HepG2 (cell line): ENCODE data around the gene CPED1. TPM values are rescaled to one million over a fixed set of nuclear protein-coding genes. Genes with fewer than 3 reads are reported as not detected.
"Not testable (repeated sequence)": the region's sequence is repeated elsewhere in the genome, so short reads cannot be mapped to it uniquely, and the experiment has no call there.

Source experiments
- ATAC-seq: fragments of 200-7000 bp; cut with Tn5 transposase; 3 replicates; pipeline ENCODE4 v1.9.1; 2020; ENCODE audit warnings: mild to moderate bottlenecking, moderate library complexity
- BruUV-seq: library from RNA; stranded (reverse); fragments of 400-500 nt; replicated peaks from 2 replicates; lab custom pipeline; 2021; lab: Mats Ljungman, UMichigan
- CTCF ChIA-PET: fragments of 300-600 bp; formaldehyde crosslinking; extraction: SDS; loops from one replicate; lab custom pipeline; 2021; ENCODE audit warnings: low total read pairs, inconsistent platforms, low intra/inter-chr PET ratio; lab: Yijun Ruan, JAX
- POLR2A ChIA-PET: fragments of 350-600 bp; sonication (Branson Sonifier 250); formaldehyde crosslinking; loops from one replicate; lab custom pipeline; 2020; ENCODE audit warnings: antibody characterized with exemption, inconsistent platforms; lab: Yijun Ruan, JAX
- DNase-seq: peaks from one replicate; pipeline ENCODE4 v3.0.0-alpha.2; 2015; ENCODE audit warnings: low spot score
- FAIRE-seq: peaks from 3 replicates; lab custom pipeline; 2011; peaks lifted over from hg19 to GRCh38; lab: Jason Lieb, UNC
- H2AFZ ChIP-seq: one replicate; pipeline ENCODE4 v1.6.1; 2011; ENCODE audit warnings: low read length, inconsistent platforms
- H3K27ac ChIP-seq: fragments of 300-600 bp; 3 replicates; pipeline ENCODE4 v1.8.0; 2011; ENCODE audit warnings: mixed run types, mild to moderate bottlenecking, mixed read lengths, low read length, inconsistent platforms; ENCODE audit not compliant: insufficient read depth; ENCODE audit errors: extremely low read length
- H3K27me3 ChIP-seq, 2 experiments: fragments of 200-600 bp in 1 of 2; 2 replicates in 1 of 2; 3 replicates in 1 of 2; pipeline versions ENCODE4 v1.6.0 to v1.8.0; 2011; ENCODE audit warnings: low read length in 2 of 2, mild to moderate bottlenecking in 2 of 2, moderate library complexity in 2 of 2, inconsistent platforms in 1 of 2; ENCODE audit not compliant: insufficient read depth in 2 of 2, control insufficient read depth in 1 of 2
- H3K36me3 ChIP-seq, 2 experiments: fragments of 200-600 bp in 1 of 2; replicated peaks in 1 of 2; 2 replicates in 1 of 2; 3 replicates in 1 of 2; pipeline versions ENCODE4 v1.5.1 to v1.8.0; 2011; ENCODE audit warnings: low read length in 2 of 2, inconsistent platforms in 1 of 2; ENCODE audit not compliant: insufficient read depth in 2 of 2, control insufficient read depth in 1 of 2
- H3K4me1 ChIP-seq: 2 replicates; pipeline ENCODE4 v1.5.1; 2012; ENCODE audit warnings: low read length, inconsistent platforms; ENCODE audit not compliant: insufficient read depth
- H3K4me2 ChIP-seq: 2 replicates; pipeline ENCODE4 v1.6.0; 2011; ENCODE audit warnings: low read depth, low read length, inconsistent platforms
- H3K4me3 ChIP-seq, 3 experiments: fragments of 200-600 bp in 1 of 3; sonication (generic), shearing (Covaris generic) in 1 of 3; replicated peaks in 1 of 3; 2 replicates each; pipeline ENCODE4 v1.5.1; 2011 to 2016; ENCODE audit warnings: low read length in 3 of 3, inconsistent platforms in 2 of 3, low read depth in 2 of 3, mild to moderate bottlenecking in 2 of 3, control low read depth in 1 of 3, mixed read lengths in 1 of 3; ENCODE audit not compliant: insufficient read depth in 1 of 3
- H3K79me2 ChIP-seq: one replicate; pipeline ENCODE4 v1.6.1; 2011; ENCODE audit warnings: low read length, inconsistent platforms; ENCODE audit not compliant: insufficient read depth
- H3K9ac ChIP-seq: 2 replicates; pipeline ENCODE4 v1.6.0; 2011; ENCODE audit warnings: mild to moderate bottlenecking, low read depth, low read length, inconsistent platforms; ENCODE audit not compliant: insufficient read depth
- H3K9me3 ChIP-seq: 2 replicates; pipeline ENCODE4 v1.5.1; 2012; ENCODE audit warnings: mild to moderate bottlenecking, low read length
- H4K20me1 ChIP-seq: 2 replicates; pipeline ENCODE4 v1.6.0; 2011; ENCODE audit warnings: inconsistent platforms, mild to moderate bottlenecking, low read length, moderate library complexity; ENCODE audit not compliant: insufficient read depth
- CAMTA2 ChIP-seq: sonication (generic); formaldehyde crosslinking; IDR thresholded peaks from 2 replicates; pipeline ENCODE4 v1.4.0; 2020; ENCODE audit warnings: mild to moderate bottlenecking, missing genetic modification reagents, borderline replicate concordance
- CENPT ChIP-seq: sonication (generic); formaldehyde crosslinking; IDR thresholded peaks from 2 replicates; pipeline ENCODE4 v1.8.0; 2022; ENCODE audit warnings: low read depth, mild to moderate bottlenecking, moderate library complexity, missing genetic modification reagents
- FOXM1 ChIP-seq: sonication (generic); formaldehyde crosslinking; IDR thresholded peaks from 2 replicates; pipeline ENCODE4 v1.5.0; 2020; ENCODE audit warnings: missing genetic modification reagents
- MEIS2 ChIP-seq: sonication (generic); formaldehyde crosslinking; IDR thresholded peaks from 2 replicates; pipeline ENCODE4 v1.9.0; 2021; ENCODE audit warnings: mild to moderate bottlenecking, missing genetic modification reagents
- PAWR ChIP-seq: sonication (generic); formaldehyde crosslinking; IDR thresholded peaks from 2 replicates; pipeline ENCODE4 v1.4.0; 2020; ENCODE audit warnings: missing genetic modification reagents, mild to moderate bottlenecking, borderline replicate concordance
- TRIM22 ChIP-seq: fragments of 450-650 bp; IDR thresholded peaks from 2 replicates; pipeline ENCODE4 v1.6.1; 2017
- ZC3H4 ChIP-seq: sonication (generic); formaldehyde crosslinking; IDR thresholded peaks from 2 replicates; pipeline ENCODE4 v1.4.0; 2020; ENCODE audit warnings: missing genetic modification reagents, borderline replicate concordance
- ZNF180 ChIP-seq: sonication (generic); formaldehyde crosslinking; IDR thresholded peaks from 2 replicates; pipeline ENCODE4 v1.4.0; 2020; ENCODE audit warnings: low read depth, missing genetic modification reagents, borderline replicate concordance
- ZNF225 ChIP-seq: sonication (generic); formaldehyde crosslinking; IDR thresholded peaks from 2 replicates; pipeline ENCODE4 v1.4.0; 2020; ENCODE audit warnings: mild to moderate bottlenecking, missing genetic modification reagents
- ZNF83 ChIP-seq: sonication (generic); formaldehyde crosslinking; IDR thresholded peaks from 2 replicates; pipeline ENCODE4 v1.4.0; 2020; ENCODE audit warnings: missing genetic modification reagents, mild to moderate bottlenecking, borderline replicate concordance
- ZSCAN30 ChIP-seq: sonication (generic); formaldehyde crosslinking; IDR thresholded peaks from 2 replicates; pipeline ENCODE4 v1.5.0; 2020; ENCODE audit warnings: mild to moderate bottlenecking, missing genetic modification reagents
- ZSCAN9 ChIP-seq: IDR thresholded peaks from 2 replicates; pipeline ENCODE4 v1.6.1; 2016; ENCODE audit warnings: borderline replicate concordance
- WGBS: methylation state at CpG from one replicate; pipeline ENCODE4 v1.1.6; 2017; ENCODE audit warnings: low lambda C conversion rate; 5-methylcytosine and 5-hydroxymethylcytosine counted together
- in situ Hi-C: cut with HindIII; loops from 2 replicates; pipeline ENCODE4 v1.10.0; 2017; ENCODE audit warnings: low pct_unique_long_range_greater_than_20kb; ENCODE audit not compliant: extremely low pct_ligation_motif_present
- intact Hi-C: fragments of 100-400 bp; cut with micrococcal nuclease; formaldehyde crosslinking; loops from one replicate; pipeline ENCODE4 v1.10.0; 2022; ENCODE audit not compliant: unreplicated experiment
- polyA plus RNA-seq, 8 experiments: library from polyadenylated mRNA; depleted of rRNA in 3 of 8; stranded (reverse) in 7 of 8; unstranded in 1 of 8; fragments of >200 nt; fragmentation: Illumina TruSeq in 4 of 8; extraction: Trizol in 4 of 8; gene quantifications; 2 replicates each; pipeline versions ENCODE4 v1.2.1 to v1.2.3, GENCODE V29; 2011 to 2016; ENCODE audit warnings: low read depth in 4 of 8, missing spikeins in 1 of 8, mixed read lengths in 1 of 8; ENCODE audit not compliant: insufficient read depth in 1 of 8
- total RNA-seq, 5 experiments: library from RNA; depleted of rRNA; stranded (reverse); fragments of >200 nt; fragmentation: Illumina TruSeq; extraction: Trizol; gene quantifications; 2 replicates each; pipeline ENCODE4 v1.2.3, GENCODE V29; 2016; ENCODE audit warnings: low read depth in 1 of 5

Gene CPED1
- total and polyA plus RNA-seq, 2 of the 13 experiments (the other 11 are each of a cell fraction or from before 2014, with no cell fraction given), result 11.5 to 27.0 TPM

DNA sequence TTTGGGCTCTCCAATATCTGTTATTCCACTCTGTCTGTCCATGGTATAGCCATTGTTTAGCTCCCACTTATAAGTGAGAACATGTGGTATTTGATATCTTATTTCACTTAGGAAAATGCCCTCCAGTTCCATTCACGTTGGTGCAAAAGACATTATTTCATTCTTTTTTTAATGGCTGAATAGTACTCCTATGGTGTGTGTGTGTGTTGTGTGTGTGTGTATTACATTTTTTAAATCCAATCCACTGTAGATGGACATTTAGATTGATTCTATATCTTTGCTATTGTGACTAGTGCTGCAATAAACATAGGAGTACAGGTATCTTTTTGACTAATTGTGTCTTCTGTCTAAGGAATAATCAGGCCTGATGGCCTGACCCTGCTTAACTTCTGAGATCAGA lies 7.4 kb upstream of the CPED1 start:
- ChIA-PET CTCF (no interaction called here), POLR2A (no interaction called here)
- Histone ChIP-seq H3K27me3 (no peaks in the 10 kb centered on the region), H3K9me3 (no peaks in the 10 kb centered on the region), H3K36me3 (no peaks in the 10 kb centered on the region), H2AFZ (no peak overlapping the region), H3K4me3 (no peak overlapping the region), H3K4me1 (no peaks in the 10 kb centered on the region), H3K27ac (no peak overlapping the region), H3K9ac (no peak overlapping the region), H4K20me1 (no peaks in the 10 kb centered on the region), H3K4me2 (no peak overlapping the region), H3K79me2 (no peaks in the 10 kb centered on the region)
- TF ChIP-seq FOXM1 (CRISPR knock-in tag), result no peak
- no TSS peak for BruUV-seq
- WGBS, result 5% methylated on average over 1 of the region's 1 CpG
- no peak for ATAC-seq
- no peak for DNase-seq
- FAIRE-seq, result no peak
- in situ Hi-C loops (no loop called here), intact Hi-C loops (no loop called here)

DNA sequence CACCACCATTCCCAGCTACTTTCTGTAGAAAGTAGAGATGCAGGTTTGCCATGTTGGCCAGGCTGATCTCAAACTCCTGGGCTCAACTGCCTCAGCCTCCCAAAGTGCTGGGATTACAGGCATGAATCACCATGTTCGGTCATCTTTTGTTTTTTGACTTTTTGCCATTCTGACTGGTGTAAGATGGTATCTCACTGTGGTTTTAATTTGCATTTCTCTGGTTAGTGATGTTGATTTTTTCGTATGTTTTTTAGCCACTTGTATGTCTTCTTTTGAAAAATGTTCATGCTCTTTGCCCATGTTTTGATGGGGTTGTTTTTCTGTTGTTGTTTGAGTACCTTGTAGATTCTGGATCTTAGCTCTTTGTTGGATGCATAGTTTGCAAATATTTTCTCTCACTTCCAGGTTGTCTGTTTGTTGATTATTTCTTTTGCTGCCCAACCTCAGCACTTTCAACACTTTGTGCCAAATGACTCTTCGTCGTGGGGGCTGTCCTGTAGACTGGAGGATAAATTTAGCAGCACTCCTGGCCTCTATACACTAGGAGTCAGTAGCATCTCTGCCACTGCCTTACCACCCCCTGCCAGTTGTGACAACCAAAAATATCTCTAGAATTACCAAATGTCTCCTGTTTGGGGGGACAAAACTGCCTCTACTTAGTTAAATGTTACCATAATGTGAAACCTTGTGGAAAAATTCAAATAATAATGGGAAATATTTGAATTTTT lies 6.5 kb upstream of the CPED1 start:
- BruUV-seq, result no TSS peak
- H3K27ac ChIP-seq, result no peak overlapping the region
- no peak for ATAC-seq
- H3K9ac ChIP-seq, result no peak overlapping the region
- in situ Hi-C loops, result no loop called here
- no peaks in the 10 kb centered on the region for H4K20me1 ChIP-seq
- no peak for FAIRE-seq
- no peak overlapping the region for H2AFZ ChIP-seq
- no peaks in the 10 kb centered on the region for H3K4me1 ChIP-seq
- CTCF ChIA-PET, result no interaction called here
- no peaks in the 10 kb centered on the region for H3K36me3 ChIP-seq
- TF ChIP-seq ZNF180 (CRISPR knock-in tag), result no peak
- no peak for TF ChIP-seq TRIM22
- no peak for TF ChIP-seq ZSCAN9
- TF ChIP-seq MEIS2 (CRISPR knock-in tag), result no peak
- TF ChIP-seq ZNF225 (CRISPR knock-in tag), result no peak
- no peak for TF ChIP-seq PAWR (CRISPR knock-in tag)
- TF ChIP-seq ZSCAN30, result no peak
- TF ChIP-seq ZNF83 (CRISPR knock-in tag), result no peak
- TF ChIP-seq CAMTA2 (CRISPR knock-in tag), result no peak
- no peak for TF ChIP-seq ZC3H4 (CRISPR knock-in tag)
- no peak for TF ChIP-seq CENPT (CRISPR knock-in tag)
- TF ChIP-seq, all 625 proteins: peak for 0
- WGBS, result 3% methylated on average over 4 of the region's 4 CpGs
- H3K79me2 ChIP-seq, result no peaks in the 10 kb centered on the region
- no peak overlapping the region for H3K4me2 ChIP-seq
- no peak for DNase-seq
- intact Hi-C loops, result no loop called here
- H3K9me3 ChIP-seq, result no peaks in the 10 kb centered on the region
- H3K27me3 ChIP-seq, result no peaks in the 10 kb centered on the region
- POLR2A ChIA-PET, result no interaction called here
- no peak overlapping the region for H3K4me3 ChIP-seq

- H3K27ac ChIP-seq, DNase-seq, POLR2A ChIA-PET, FAIRE-seq, intact Hi-C loops, H4K20me1 ChIP-seq, ATAC-seq, H3K79me2 ChIP-seq, H3K36me3 ChIP-seq, H3K9ac ChIP-seq, H2AFZ ChIP-seq, H3K9me3 ChIP-seq, H3K4me3 ChIP-seq, in situ Hi-C loops, H3K4me1 ChIP-seq, H3K4me2 ChIP-seq, H3K27me3 ChIP-seq, CTCF ChIA-PET, BruUV-seq: not testable (repeated sequence)
- WGBS, result 67% methylated on average over 5 of the region's 8 CpGs
Observed at GRCh38 chr7:120983592-120983991, 4.9 kb upstream of the CPED1 start.
